Heart left ventricle (tissue), 16 donors: ENCODE data around the gene IFI27L1. TPM values are rescaled to one million over a fixed set of nuclear protein-coding genes. Genes with fewer than 3 reads are reported as not detected.

ENCODE experiments used
- ATAC-seq, 4 donors: fragments of 200-7000 bp; cut with Tn5 transposase; one replicate each; pipeline ENCODE4 v1.9.1; 2020 to 2022; ENCODE audit warnings: moderate library complexity in 4 of 4, mild to moderate bottlenecking in 3 of 4, moderate number of reproducible peaks in 1 of 4
- DNase-seq, 5 donors: peaks; one replicate each; pipeline ENCODE4 v3.0.0-alpha.2; 2020
- H3K27ac ChIP-seq, 12 donors: fragments of 200-600 bp; sonication (generic) in 4 of 12; one replicate each; pipeline versions ENCODE4 v1.5.0 to v1.8.0; 2016 to 2022; ENCODE audit warnings: mild to moderate bottlenecking in 2 of 12
- H3K27me3 ChIP-seq, 9 donors: fragments of 200-600 bp; sonication (generic) in 2 of 9; one replicate each; pipeline versions ENCODE4 v1.5.1 to v1.8.0; 2016 to 2022; ENCODE audit warnings: mild to moderate bottlenecking in 3 of 9
- H3K36me3 ChIP-seq, 9 donors: fragments of 200-600 bp; sonication (generic) in 2 of 9; one replicate each; pipeline versions ENCODE4 v1.5.0 to v1.8.0; 2018 to 2022; ENCODE audit warnings: mild to moderate bottlenecking in 2 of 9
- H3K4me1 ChIP-seq, 12 donors: fragments of 200-600 bp; sonication (generic) in 4 of 12; one replicate each; pipeline versions ENCODE4 v1.5.0 to v1.8.0; 2016 to 2022; ENCODE audit warnings: mild to moderate bottlenecking in 3 of 12
- H3K4me3 ChIP-seq, 12 donors: fragments of 200-600 bp; sonication (generic) in 4 of 12; one replicate each; pipeline versions ENCODE4 v1.5.0 to v1.8.0; 2017 to 2022; ENCODE audit warnings: mild to moderate bottlenecking in 9 of 12, moderate library complexity in 4 of 12
- H3K9me3 ChIP-seq, 12 donors: fragments of 200-600 bp; sonication (generic) in 4 of 12; one replicate each; pipeline versions ENCODE4 v1.5.0 to v1.8.0; 2016 to 2022; ENCODE audit warnings: mild to moderate bottlenecking in 1 of 12
- CTCF ChIP-seq, 12 donors: fragments of 200-600 bp; sonication (generic) in 4 of 12; IDR thresholded peaks; one replicate each; pipeline versions ENCODE4 v1.5.0 to v1.8.0; 2018 to 2022; ENCODE audit warnings: antibody characterized with exemption in 12 of 12, mild to moderate bottlenecking in 5 of 12
- POLR2A ChIP-seq, 2 donors: fragments of 450-650 bp; IDR thresholded peaks; one replicate each; pipeline ENCODE4 v1.6.1; 2017; ENCODE audit warnings: antibody characterized with exemption in 2 of 2, mild to moderate bottlenecking in 2 of 2, moderate library complexity in 2 of 2
- WGBS, 4 donors: extraction: QIAGEN DNeasy Blood & Tissue Kit in 2 of 4; methylation state at CpG; one replicate each; pipeline versions ENCODE4 v1.1.5 to v1.1.7; 2013 to 2018; 5-methylcytosine and 5-hydroxymethylcytosine counted together
- intact Hi-C, 10 donors: fragments of 100-400 bp; cut with DNase I; formaldehyde crosslinking; loops; one replicate each; pipeline versions ENCODE4 v1.11.1 to v1.14.2; 2022
- polyA plus RNA-seq, 2 donors: library from polyadenylated mRNA; stranded (reverse); fragments of 200-250 nt; gene quantifications; one replicate each; pipeline ENCODE4 v1.2.3, GENCODE V29; 2013
- total RNA-seq, 9 donors: library from RNA; depleted of rRNA in 2 of 9; stranded (reverse); fragments of >200 nt in 2 of 9; fragmentation: NEBNext Ultra II Directional in 3 of 9; extraction: Animal tissue kit (Norgen Biotek cat#: 25700) in 3 of 9; gene quantifications; one replicate each; pipeline versions ENCODE4 v1.1.0 to v1.2.4, GENCODE V29; 2016 to 2023
- donor health status: ischemic (EF 13 %, LVEDD 7.1; RV severe dilation, severe dysfunction).
- donor health status: healthy with polysubstance abuse.
- donor health status: DM: no; HTN: yes; CAD: no.
- donor health status: DM: no; HTN: no; CAD: no.
- donor health status: ischemic (EF 25% LVEDD 6.9; RV normal size, moderate dysfunction).
- donor health status: ischemic (EF 25% LVEDD 5.7; RV mildly dilated, moderate dysfunction).
- donor health status: healthy.
- donor health status: DM: yes; HTN: yes; CAD: no.
- donor health status: ischemic (EF 35%, LVEDD 5.7; RV mildly dilated, moderate dysfunction).
- donor health status: nonischemic (EF 11% LVEDD 7.7; RV severe dilation, severe dysfunction).
- donor health status: DM: yes; HTN: yes; CAD: no.
- donor health status: PGD.
- donor health status: ischemic (EF 29% LVEDD 5.4; RV normal size, mild dysfunction).
- donor health status: nonischemic (EF 23%, LVEDD 6.1; RV moderate dilation, normal function).

The IFI27L1 gene
- total and polyA plus RNA-seq, 11 donors: 8.9 to 45.0 (median 16.8) TPM

DNA sequence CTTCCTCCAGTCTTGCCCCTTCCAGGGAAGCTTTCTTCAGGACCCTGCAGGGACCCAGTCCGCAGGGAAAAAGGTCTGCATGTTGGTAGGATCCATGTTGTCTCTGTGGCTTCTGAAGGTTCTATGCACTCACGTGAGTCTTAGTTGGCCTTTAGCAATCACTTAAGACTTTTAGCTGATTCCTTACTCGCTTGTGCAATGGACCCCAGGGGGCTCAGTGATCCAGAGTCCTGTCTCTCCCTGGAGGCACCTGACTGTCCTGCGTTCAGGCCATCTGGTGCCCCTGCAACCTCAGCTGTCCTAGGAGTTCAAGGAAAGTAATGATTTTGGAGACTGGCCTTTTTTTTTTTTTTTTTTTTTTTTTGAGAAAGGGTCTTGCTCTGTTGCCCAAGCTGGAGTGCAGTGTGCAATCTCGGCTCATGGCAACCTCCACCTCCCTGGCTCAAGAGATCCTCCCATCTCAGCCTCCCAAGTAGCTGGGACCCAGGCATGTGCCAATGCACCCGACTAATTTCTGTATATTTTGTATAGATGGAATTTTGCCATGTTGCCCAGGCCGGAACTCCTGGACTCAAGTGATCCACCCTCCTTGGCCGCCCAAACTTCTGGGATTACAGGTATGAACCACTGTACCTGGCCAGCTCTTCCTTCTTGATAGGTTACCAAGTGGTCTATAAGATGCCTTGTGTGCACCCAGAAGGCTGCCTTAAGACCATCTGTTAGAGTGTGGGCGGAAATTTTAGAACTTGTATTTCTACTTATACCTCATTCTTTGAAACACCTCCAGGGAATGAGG lies 43.7 kb downstream of the IFI27L1 start:
- Histone ChIP-seq H3K4me1 (peaks cover 0 to 10% (median under 1%) of the 10 kb centered on the region in 12 donors), H3K9me3 (peaks cover 0 to 14% (median 0%) of the 10 kb centered on the region in 12 donors), H3K27me3 (no peaks in the 10 kb centered on the region), H3K4me3 (no peak overlapping the region), H3K27ac (no peak overlapping the region), H3K36me3 (peaks cover 0 to 12% (median 0%) of the 10 kb centered on the region in 9 donors)
- DNase-seq (no peak), ATAC-seq (no peak)
- 88 to 94% (median 91%) methylated on average over 9 of the region's 9 CpGs for WGBS, 4 donors
- no peak for TF ChIP-seq CTCF (IDR thresholded peaks at IDR 0.05)
- no peak for TF ChIP-seq POLR2A (IDR thresholded peaks at IDR 0.05)
- intact Hi-C loops: loop anchor here in 1 of 10 donors (5.0 kb wide), 1 partner anchor 42 kb away; the partner anchor contains the start of genes DDX24 and IFI27L1

- no peak overlapping the region for H3K4me3 ChIP-seq
- WGBS, 4 donors: 85 to 91% (median 86%) methylated on average over 5 to 6 of the region's 6 CpGs
- H3K27me3 ChIP-seq: no peaks in the 10 kb centered on the region
- peaks cover 0 to 12% (median 0%) of the 10 kb centered on the region in 9 donors for H3K36me3 ChIP-seq
- no peak overlapping the region for H3K27ac ChIP-seq
- H3K9me3 ChIP-seq: peaks cover 0 to 5% (median 0%) of the 10 kb centered on the region in 12 donors
- ATAC-seq (no peak), DNase-seq (no peak)
- TF ChIP-seq CTCF (IDR thresholded peaks at IDR 0.05) (no peak), POLR2A (IDR thresholded peaks at IDR 0.05) (no peak)
- intact Hi-C loops: loop anchor here in 1 of 10 donors (5.0 kb wide), 1 partner anchor 44 kb away; the partner anchor contains the start of genes DDX24 and IFI27L1
- H3K4me1 ChIP-seq: peaks cover 0 to 18% (median 8%) of the 10 kb centered on the region in 12 donors
Measured at GRCh38 chr14:94125659-94126418, 44.7 kb downstream of the IFI27L1 start.

DNA sequence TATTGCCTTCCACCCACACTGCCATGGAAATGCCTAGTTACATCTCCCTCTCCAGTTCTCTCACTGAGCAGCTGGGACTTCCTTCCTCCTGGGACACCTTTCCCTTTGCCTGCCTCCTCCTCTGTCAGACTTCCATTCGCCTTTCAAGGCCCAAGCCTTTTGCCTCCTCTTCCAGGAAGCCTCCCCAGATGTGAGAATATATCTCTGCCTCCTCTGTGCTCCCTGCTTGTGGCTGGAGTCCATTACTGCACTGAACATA lies 45.2 kb downstream of the IFI27L1 start:
- ATAC-seq (no peak), DNase-seq (no peak)
- Histone ChIP-seq H3K9me3 (peaks cover 0 to under 1% (median 0%) of the 10 kb centered on the region in 12 donors), H3K27me3 (no peaks in the 10 kb centered on the region), H3K4me3 (no peak overlapping the region), H3K4me1 (peaks cover 0 to 18% (median 8%) of the 10 kb centered on the region in 12 donors), H3K36me3 (peaks cover 0 to 12% (median 0%) of the 10 kb centered on the region in 9 donors), H3K27ac (no peak overlapping the region)
- intact Hi-C loops: loop anchor here in 1 of 10 donors (5.0 kb wide), 1 partner anchor 44 kb away; the partner anchor contains the start of genes DDX24 and IFI27L1
- 68 to 88% (median 76%) methylated on average over 1 of the region's 1 CpG for WGBS, 4 donors
- TF ChIP-seq POLR2A (IDR thresholded peaks at IDR 0.05) (no peak), CTCF (IDR thresholded peaks at IDR 0.05) (no peak)

GRCh38 chr14:94126800-94127199 lies 45.7 kb downstream of the IFI27L1 start:
- no peaks in the 10 kb centered on the region for H3K27me3 ChIP-seq
- ATAC-seq (no peak), DNase-seq (no peak)
- no peak overlapping the region for H3K4me3 ChIP-seq
- 81 to 94% (median 87%) methylated on average over 5 of the region's 5 CpGs for WGBS, 4 donors
- H3K4me1 ChIP-seq: peaks cover 0 to 18% (median 8%) of the 10 kb centered on the region in 12 donors
- intact Hi-C loops: loop anchor here in 1 of 10 donors (5.0 kb wide), 1 partner anchor 44 kb away; the partner anchor contains the start of genes DDX24 and IFI27L1
- H3K36me3 ChIP-seq: peaks cover 0 to 12% (median 0%) of the 10 kb centered on the region in 9 donors
- H3K9me3 ChIP-seq: no peaks in the 10 kb centered on the region
- H3K27ac ChIP-seq: no peak overlapping the region
- TF ChIP-seq CTCF (IDR thresholded peaks at IDR 0.05) (no peak), POLR2A (IDR thresholded peaks at IDR 0.05) (no peak)
